ENCODE measurements around the gene SCGB3A2.

- TF ChIP-seq CTCF (IDR thresholded peaks at IDR 0.05) (no peak), EZH2 (IDR thresholded peaks at IDR 0.05; ENCODE audit: borderline replicate concordance, insufficient read depth, low read depth, low read length, poor library complexity, severe bottlenecking) (no peak)
Measured at GRCh38 chr5:147902609-147903115, 24.2 kb downstream of the SCGB3A2 start.

All from B cell (primary cell).